Sigmoid colon (tissue), 4 donors: Measurements from ENCODE around the gene PDE3B.

Source experiments
- CTCF ChIP-seq, 4 experiments: fragments of 450-650 bp in 3 of 4; fragments of 200-600 bp in 1 of 4; IDR thresholded peaks; one replicate each; pipeline ENCODE4 v1.5.1; 2016 to 2019; ENCODE audit warnings: antibody characterized with exemption in 4 of 4, mild to moderate bottlenecking in 3 of 4, moderate library complexity in 2 of 4
- POLR2A ChIP-seq, 2 donors: fragments of 450-650 bp; IDR thresholded peaks; one replicate each; pipeline ENCODE4 v1.6.1; 2016; ENCODE audit warnings: antibody characterized with exemption in 2 of 2, mild to moderate bottlenecking in 2 of 2, moderate library complexity in 2 of 2
- POLR2AphosphoS5 ChIP-seq, 4 donors: sonication (generic); formaldehyde crosslinking; IDR thresholded peaks; one replicate each; pipeline ENCODE4 v1.6.1; 2017; ENCODE audit warnings: antibody characterized with exemption in 4 of 4

GRCh38 chr11:14766585-14766984, 123.0 kb downstream of the PDE3B start:
- no peak for TF ChIP-seq CTCF (IDR thresholded peaks at IDR 0.05)
- no peak for TF ChIP-seq POLR2AphosphoS5 (IDR thresholded peaks at IDR 0.05)
- TF ChIP-seq POLR2A (IDR thresholded peaks at IDR 0.05): no peak
